B cell (primary cell): ENCODE results near the gene CD8B.
"Not testable (repeated sequence)": the region's sequence is repeated elsewhere in the genome, so short reads cannot be mapped to it uniquely, and the experiment has no call there.

Experiments
- CTCF ChIP-seq: fragments of 200-600 bp; IDR thresholded peaks from one replicate; pipeline ENCODE4 v1.8.0; 2022; ENCODE audit warnings: antibody characterized with exemption, mild to moderate bottlenecking
- EZH2 ChIP-seq: IDR thresholded peaks from 2 replicates; pipeline ENCODE4 v1.6.1; 2012; ENCODE audit warnings: borderline replicate concordance, low read depth, mild to moderate bottlenecking, moderate library complexity, low read length; ENCODE audit not compliant: insufficient read depth, poor library complexity, severe bottlenecking

GRCh38 chr2:86855981-86856380, 5.7 kb downstream of the CD8B start:
- TF ChIP-seq CTCF, EZH2: not testable (repeated sequence)
